GM18909 (cell line): ENCODE measurements around the gene ARFGEF2.
"Not testable (repeated sequence)": the region's sequence is repeated elsewhere in the genome, so short reads cannot be mapped to it uniquely, and the experiment has no call there.

Experiments used
- ATAC-seq: cut with Tn5 transposase; IDR thresholded peaks from one replicate; pipeline ENCODE4 v1.9.1; 2021; ENCODE audit warnings: mild to moderate bottlenecking; ENCODE audit not compliant: unreplicated experiment, poor library complexity

The ARFGEF2 gene

DNA sequence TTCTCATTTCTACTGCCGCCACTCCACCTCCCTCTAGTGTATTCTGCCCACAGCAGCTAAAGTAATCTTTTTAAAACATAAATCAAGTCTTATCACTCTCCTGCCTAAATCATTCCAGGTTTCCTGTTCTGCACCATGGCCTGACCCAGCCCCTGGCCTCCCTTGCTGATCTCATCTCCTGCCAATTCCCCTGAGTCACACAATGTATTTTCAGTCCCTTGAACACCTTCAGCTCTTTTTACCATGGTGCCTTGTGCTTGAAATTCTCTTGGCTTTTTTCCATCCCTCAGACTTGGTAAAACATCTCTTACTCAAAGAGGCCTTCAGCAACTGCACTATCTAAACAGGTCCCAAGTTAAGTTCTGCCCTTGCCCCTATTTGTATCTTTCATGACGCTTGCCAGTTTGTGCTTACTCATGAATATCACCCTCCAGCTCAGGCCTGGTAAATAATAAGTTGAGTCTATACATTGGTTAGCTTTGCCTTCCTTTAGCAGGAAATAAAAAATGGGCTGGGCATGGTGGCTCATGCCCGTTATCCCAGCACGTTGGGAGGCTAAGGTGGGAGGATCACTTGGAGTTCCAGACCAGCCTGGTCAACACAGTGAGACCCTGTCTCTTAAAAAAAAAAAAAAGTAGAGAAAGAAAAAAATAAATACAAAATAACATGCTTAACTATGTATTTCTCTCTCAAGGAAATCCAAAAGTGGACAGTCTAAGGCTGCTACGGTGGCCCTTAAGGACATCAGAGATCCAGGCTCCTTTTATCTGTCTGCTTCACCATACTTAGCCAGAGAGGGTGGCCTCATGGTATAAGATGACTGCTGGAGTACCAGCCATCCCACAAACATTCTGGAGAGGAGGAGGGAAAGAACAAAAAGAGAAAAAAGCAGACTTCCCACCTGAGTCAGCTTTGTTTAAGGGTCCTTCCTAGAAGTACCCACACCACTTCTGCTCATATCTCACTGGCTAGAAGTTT is 62.2 kb downstream of the ARFGEF2 start:
- no peak for ATAC-seq

DNA sequence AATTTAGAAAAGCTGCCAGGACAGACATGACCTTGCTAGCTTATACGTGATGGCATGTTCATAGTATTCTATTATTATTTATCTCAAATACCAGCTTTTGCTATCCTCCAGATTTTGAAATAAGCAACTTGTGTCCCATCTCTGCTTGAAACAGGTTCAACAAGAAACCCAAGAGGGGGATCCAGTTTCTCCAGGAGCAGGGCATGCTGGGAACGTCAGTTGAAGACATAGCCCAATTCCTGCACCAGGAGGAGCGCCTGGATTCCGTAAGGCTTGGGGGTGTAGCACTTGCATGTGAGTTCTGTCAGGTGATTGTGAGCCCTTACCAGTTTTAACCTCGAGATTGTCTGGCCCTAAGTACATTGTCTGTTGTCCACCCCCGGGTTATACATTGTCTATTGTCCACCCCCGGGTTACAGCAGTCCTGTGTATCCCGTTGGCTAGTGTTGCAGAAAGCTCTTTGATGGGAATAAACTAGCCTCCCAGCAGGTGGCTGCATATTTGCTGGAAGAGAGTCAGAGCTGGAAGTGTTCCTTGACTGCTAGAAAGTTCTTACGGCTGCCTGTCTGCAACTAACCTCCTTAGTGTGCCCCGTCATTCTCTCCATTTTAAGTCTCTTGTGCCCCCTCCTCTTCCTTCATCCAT is 63.2 kb downstream of the ARFGEF2 start:
- ATAC-seq: no peak

DNA sequence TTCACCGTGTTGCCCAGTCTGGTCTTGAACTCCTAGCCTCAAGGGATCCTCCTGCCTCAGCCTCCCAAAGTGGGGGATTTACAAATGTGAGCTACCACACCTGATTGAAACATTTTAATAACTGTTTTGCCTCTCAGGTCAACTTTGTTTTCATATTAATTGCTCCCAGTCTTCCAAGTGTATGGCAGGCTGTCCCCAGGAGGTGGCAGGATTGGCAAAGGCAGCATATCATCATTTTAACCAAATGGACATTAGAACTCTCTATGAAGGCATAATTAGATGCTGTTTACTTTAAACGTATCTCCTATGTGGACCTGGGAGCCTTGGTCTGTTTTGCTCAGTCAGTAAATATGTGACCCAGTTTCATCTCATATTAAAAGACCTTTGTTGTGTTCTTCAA is 65.4 kb downstream of the ARFGEF2 start:
- ATAC-seq: no peak

DNA sequence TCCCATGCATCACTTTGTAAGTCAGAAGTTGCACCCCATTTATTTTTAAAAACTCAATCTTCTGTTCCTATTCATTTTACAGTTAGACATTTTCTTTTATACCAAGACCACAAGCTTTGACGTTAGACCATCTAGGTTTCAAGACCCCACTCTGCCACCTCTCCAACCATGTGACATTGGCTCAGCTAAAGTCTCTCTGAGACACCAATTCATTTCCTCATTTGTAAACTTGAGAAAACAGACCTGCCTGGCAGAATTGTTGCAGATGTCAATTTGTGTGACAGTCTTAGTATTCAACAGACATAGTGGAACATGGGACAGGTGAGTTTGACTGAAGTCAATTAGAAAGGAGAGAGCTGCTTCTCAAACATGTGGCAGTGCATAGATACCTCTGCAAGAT is 69.0 kb downstream of the ARFGEF2 start:
- no peak for ATAC-seq

DNA sequence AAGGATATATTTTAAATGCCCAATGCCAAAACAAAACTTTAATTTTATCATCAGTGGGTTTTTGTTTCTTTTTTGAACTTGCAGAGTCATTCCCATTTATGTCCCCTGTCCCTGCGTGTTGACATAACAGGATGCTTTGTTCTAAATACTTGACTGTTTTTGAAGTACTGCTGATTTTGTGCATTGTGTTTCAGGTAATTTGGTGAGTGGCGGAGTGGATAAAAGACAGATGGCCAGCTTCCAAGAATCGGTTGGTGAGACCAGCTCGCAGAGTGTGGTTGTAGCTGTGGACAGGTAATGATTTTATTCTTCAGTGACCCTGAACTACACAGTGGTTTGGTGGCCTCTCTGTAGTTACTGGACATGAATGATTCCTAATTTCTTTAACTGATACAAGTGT is 74.1 kb downstream of the ARFGEF2 start:
- no peak for ATAC-seq

DNA sequence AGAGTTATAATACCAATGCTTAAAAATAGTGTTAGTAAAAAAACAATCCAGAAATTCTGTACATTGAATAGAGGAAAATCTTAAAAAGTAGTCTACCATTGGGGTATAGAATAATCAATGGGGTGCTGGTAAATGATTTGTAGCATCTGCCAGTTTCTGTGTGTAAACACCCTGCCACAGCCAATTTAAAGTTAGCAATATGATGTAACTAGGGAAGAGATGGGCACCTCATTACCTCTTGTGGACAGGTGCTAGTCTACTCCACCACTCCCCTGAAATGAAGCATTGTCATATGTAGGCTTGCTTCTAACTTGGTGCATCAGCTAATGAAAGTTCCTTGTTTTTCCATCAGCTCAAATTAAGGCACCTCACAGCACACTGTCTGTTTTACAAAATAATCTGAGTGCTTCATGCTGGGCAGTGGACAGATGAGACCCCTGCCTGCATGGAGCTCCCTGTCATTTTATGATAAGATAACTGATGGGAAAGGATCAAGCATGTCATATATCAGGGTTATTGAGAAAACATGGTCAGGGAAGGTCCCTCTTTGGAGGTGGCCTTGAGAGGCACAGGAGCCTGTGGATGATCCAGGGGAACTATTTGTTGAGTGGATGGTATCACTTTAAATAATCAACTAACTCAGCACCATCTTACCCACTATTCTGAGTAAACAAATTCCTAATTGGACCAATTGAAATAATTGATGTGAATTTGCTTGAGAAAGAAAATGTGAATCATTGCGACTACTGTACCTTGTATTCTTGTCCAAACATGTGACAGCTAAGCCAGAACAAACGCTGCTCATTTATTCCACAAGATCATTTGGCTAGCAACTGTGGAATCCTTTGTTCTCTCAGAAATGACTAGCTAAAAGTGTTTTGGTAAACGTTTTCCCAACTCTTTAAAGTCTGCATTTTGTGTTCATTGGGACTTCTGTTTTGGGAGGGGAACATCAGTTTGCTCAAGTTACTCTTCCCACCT is 78.7 kb downstream of the ARFGEF2 start:
- no peak for ATAC-seq

DNA sequence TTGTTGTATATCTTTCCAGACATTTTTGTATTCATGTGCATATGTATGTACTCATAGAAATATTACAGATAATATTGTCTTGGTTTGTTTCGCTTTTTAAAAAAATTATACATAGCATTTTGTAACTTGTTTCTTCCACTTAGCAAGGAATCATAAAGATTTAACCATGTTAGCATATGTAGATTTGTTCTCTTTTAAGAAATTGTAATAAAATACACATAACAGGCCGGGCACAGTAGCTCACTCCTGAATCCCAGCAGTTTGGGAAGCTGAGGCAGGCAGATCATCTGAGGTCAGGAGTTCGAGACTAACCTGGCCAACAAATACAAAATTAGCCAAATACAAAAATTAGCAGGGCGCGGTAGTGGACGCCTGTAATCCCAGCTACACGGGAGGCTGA is 80.2 kb downstream of the ARFGEF2 start:
- ATAC-seq: no peak

DNA sequence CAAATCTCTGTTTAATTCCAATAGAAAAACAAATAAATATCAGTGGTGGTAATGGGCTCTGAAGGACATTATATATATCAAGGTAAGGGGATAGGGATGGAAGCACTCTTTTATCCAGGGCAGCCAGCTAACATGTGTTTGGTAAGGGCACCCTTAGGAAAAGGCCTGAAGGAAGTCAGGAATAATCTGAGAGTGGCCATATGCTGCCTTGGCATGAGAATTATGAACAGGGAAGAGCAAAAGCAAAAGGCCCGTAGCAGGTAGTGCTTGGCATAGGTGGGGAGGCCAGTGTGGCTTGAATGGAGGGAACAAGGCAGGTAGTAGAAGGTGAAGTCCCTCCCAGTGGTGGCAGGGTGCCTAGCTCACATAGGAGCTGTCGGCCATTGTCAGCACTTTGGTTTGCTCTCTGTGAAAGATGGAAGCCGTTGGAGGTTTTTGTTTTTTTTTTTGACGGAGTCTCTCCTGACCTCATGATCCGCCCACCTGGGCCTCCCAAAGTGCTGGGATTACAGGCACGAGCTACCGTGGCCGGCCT is 85.0 kb downstream of the ARFGEF2 start:
- no peak for ATAC-seq

DNA sequence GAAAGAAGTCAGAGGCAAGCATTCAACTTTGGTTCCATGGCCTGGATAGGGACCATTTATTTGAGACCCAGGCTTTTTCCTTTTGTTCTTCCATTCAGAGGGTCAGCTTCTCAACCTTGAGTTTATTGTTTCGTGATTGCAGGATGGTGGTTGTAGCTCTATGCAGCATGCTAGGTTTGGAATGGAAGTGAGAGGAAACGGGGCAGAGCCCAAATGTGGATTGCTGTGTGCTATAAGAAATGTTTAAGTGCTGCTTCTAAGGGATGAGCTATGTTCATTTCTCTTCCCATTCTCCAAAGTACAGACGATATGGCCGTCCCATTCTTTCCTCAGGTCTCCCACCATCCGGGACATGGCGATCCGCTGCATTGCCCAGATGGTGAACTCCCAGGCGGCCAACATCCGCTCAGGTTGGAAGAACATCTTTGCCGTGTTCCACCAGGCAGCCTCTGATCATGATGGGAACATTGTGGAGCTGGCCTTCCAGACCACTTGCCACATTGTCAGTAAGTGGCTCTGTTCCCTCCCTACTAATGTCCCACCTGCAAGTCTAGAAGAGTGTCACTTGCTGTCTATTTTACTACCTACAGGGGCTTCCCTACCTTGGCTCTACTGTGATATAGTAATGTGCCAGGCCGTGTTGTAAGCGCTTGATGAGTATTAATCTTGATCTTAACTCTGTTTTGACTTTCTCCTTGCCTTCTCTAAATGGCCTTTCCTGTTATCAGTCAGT is 88.6 kb downstream of the ARFGEF2 start:
- no peak for ATAC-seq

DNA sequence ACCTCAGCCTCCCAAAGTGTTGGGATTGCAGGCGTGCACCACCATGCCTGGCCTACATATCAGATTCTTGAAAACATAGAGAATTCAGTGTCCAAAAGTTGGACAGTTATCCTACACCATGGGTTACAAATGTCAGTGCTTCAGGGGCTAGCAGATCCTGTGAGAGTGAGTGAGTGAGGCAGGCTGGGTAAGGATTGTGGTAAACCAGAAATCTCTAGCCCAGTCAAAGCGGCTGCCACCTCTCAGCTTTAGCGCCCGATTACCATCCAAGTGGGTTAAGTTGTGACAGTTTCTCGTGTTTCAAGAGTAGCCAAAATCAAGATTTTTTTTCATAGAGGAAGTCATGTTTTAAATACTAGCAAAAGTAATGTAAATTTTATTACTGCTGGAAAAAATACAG is 102.7 kb downstream of the ARFGEF2 start:
- ATAC-seq: no peak

DNA sequence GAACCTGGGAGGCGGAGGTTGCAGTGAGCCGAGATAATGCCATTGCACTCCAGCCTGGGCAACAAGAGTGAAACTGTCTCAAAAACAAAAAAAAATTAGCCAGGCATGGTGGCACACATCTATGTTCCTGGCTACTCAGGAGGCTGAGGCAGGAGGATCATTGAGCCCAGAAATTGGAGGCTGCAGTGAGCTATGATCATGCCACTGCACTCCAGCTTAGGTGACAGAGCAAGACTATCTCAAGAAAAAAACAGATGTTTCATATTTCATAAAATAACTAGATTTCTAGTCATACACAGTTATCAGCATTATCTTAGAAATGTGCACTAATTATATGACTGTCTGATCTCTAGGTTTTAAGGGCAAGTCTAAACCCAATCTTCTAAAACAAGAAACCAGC is 106.7 kb downstream of the ARFGEF2 start:
- ATAC-seq: not testable (repeated sequence)

DNA sequence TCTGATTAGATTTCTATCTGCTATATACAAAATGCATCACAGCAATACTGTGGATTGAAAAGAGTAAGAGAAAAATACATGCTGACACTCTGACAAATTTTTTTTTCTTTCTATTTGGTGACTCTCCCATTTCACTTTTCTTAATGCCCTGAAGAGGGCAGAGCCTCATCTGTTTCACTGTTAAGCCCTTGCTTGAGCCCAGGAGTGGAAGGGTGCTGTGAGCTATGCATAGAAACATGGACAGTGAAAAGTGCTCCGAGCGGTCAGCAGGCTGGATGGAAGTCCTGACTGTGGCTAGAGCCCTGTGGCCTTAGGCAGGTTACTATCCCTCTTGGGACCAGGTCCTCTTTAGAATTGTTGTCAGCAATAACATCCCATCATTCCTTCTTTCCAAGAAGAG is 107.2 kb downstream of the ARFGEF2 start:
- ATAC-seq: no peak

DNA sequence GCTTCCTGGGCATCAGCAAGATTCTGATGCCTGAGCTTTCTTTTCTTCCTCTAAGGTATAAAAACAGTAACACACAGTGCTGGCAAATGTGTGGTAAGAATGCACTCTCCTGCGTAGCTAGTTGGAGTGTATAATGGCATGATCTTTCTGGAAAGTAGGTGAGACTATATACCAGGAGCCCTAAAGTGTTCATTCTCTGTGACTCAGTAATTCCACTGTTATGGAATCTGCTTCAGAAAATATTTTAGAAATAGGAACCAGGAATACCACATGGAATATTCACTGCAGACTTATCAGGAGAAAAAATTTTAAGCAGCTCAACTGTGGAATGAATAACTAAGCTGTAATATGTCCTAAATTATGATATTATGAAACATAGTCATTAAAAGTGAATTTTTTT is 107.7 kb downstream of the ARFGEF2 start:
- ATAC-seq: no peak

DNA sequence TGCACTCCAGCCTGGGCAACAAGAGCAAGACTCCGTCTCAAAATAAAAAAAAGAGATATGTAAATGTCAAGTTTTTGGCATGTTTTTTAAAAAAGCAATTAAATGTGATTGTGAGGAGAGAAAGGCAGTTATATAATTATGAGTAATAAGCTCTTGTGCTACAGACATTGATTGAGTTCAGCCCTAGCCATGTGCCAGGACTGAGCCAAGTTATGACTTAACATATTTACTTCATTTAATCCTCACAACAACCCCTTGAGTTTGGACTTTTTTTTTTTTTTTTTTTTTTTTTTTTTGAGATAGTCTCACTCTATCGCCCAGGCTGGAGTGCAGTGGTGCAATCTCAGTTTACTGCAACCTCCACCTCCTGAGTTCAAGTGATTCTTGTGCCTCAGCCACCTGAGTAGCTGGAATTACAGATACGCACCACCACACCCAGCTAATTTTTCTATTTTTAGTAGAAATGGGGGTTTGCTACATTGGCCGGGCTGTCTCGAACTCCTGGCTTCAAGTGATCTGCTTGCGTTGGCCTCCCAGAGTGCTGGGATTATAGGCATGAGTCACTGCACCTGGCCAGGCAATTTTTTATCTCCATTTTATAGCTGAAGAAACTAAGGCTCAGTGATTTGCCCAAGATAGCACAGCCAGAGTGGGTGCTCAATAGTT is 109.6 kb downstream of the ARFGEF2 start:
- no peak for ATAC-seq

DNA sequence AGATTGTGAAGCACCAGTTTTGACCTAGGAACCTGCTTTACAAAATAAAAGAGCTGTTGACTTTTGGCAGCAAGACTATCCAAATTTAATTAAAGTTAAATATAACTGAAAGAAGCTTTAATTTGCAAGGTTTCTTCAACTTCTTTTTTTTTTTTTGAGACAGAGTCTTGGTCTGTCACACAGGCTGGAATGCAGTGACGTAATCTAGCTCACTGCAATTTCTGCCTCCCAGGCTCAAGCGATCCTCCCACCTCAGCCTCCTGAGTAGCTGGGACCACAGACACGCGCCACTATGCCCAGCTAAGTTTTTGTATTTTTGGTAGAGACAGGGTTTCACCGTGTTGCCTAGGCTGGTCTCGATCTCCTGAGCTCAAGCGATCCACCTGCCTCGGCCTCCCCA is 110.9 kb downstream of the ARFGEF2 start:
- no peak for ATAC-seq

DNA sequence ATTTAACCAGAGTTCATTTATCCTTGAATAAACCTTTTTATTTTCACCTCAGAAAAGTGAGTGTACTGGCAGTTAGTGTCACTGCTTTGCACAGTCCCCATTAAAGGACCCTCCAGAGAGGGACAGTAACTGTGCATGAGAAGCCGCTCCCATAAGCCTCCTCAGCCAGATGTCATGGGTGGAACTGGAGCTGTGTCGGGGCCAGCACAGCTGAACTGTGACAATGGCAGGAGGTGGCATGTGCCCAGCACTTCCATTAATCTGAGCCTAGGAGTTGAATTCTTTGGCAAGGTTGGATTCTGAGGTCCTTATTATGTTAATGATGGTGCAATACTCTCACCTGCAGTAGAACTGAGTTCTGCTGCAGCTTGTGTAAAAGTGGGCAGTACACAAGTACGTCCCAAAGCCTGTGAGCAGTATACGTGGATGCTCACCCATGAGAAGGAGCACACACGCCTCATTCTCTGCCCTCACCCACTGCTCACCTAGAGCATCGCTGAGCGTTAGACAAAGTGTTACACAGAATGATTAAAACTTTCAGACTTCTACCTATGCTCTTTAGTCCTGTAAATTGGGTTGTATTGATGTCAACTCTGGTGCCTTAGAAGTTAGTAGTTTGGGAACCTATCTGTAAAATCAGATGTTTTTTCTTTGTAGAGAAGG is 112.7 kb downstream of the ARFGEF2 start:
- ATAC-seq: no peak

DNA sequence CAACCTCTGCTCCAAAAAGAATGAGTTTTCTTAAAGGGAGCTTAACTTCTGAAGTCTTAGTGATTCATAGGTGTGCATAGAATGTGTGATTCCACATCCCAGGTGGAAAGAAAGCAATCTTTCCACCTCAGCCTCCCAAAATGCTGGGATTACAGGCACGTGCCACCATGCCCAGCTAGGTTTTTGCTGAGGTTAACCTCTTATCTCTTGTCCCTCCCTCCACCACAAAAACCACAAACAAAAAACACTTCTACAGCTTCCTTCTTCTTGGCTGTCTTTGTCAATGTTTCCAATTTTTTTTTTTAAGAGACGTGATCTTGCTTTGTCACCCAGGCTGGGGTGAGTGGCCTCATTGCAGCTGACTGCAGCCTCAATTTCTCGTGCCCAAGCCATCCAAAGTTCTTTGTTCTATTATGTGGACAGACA is 116.5 kb downstream of the ARFGEF2 start:
- no peak for ATAC-seq

DNA sequence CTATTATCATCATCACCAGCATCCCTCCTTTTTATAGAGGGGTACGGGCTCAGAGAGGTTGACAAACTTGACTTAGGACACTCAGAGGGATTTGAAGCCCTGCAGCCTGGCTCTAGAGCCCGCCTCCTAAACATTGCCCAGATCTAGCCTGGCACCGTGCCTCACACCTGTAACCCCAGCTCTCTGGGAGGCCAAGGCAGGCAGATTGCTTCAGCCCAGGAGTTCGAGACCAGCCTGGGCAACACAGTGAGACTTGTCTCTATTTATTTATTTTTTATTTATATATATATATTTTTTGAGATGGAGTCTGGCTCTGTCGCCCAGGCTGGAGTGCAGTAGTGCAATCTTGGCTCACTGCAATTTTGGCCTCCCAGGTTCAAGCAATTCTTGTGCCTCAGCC is 118.3 kb downstream of the ARFGEF2 start:
- no peak for ATAC-seq

DNA sequence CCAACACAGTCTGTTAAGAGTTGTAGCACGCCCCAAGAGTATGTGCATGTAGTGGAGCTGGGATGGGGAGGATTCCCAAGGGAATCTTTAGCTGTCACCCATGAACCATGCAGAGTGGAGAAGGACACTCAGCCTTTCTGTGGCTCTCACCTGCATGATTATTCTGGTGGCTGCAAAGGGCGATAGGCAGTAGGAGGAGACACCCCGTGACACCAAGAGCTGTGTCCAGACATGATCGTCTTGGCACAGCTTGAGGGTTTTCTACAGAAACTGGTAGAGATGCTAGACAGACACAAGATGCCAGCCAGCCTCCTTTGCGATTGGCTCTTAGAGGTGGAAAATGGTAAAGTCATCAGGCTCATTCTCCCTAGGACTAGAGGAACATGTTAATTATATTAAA is 121.5 kb downstream of the ARFGEF2 start:
- no peak for ATAC-seq
